Heart right ventricle (tissue), 16 donors: Measurements from ENCODE around the gene ATG4A. TPM values are rescaled to one million over a fixed set of nuclear protein-coding genes. Genes with fewer than 3 reads are reported as not detected.

Source experiments
- ATAC-seq, 8 donors: fragments of 200-7000 bp; cut with Tn5 transposase; one replicate each; pipeline ENCODE4 v1.9.1; 2020; ENCODE audit warnings: mild to moderate bottlenecking in 8 of 8, moderate library complexity in 8 of 8, moderate number of reproducible peaks in 1 of 8
- DNase-seq, 2 donors: peaks; one replicate each; pipeline ENCODE4 v3.0.0-alpha.2; 2020
- H3K27ac ChIP-seq, 10 donors: fragments of 200-600 bp; sonication (generic) in 2 of 10; one replicate each; pipeline versions ENCODE4 v1.5.0 to v1.8.0; 2020 to 2022; ENCODE audit warnings: mild to moderate bottlenecking in 3 of 10
- H3K27me3 ChIP-seq, 7 donors: fragments of 200-600 bp; one replicate each; pipeline ENCODE4 v1.8.0; 2021 to 2022; ENCODE audit warnings: mild to moderate bottlenecking in 2 of 7
- H3K36me3 ChIP-seq, 9 donors: fragments of 200-600 bp; sonication (generic) in 1 of 9; one replicate each; pipeline versions ENCODE4 v1.5.0 to v1.8.0; 2020 to 2022; ENCODE audit warnings: mild to moderate bottlenecking in 2 of 9
- H3K4me1 ChIP-seq, 9 donors: fragments of 200-600 bp; sonication (generic) in 1 of 9; one replicate each; pipeline versions ENCODE4 v1.5.0 to v1.8.0; 2020 to 2022; ENCODE audit warnings: mild to moderate bottlenecking in 4 of 9
- H3K4me3 ChIP-seq, 10 donors: fragments of 200-600 bp; sonication (generic) in 2 of 10; one replicate each; pipeline versions ENCODE4 v1.5.0 to v1.8.0; 2020 to 2022; ENCODE audit warnings: mild to moderate bottlenecking in 7 of 10, moderate library complexity in 2 of 10
- H3K9me3 ChIP-seq, 11 donors: fragments of 200-600 bp in 10 of 11; sonication (generic) in 2 of 11; one replicate each; pipeline versions ENCODE4 v1.5.0 to v1.8.0; 2013 to 2022; ENCODE audit warnings: mild to moderate bottlenecking in 2 of 11, control low read depth in 1 of 11, moderate library complexity in 1 of 11
- WGBS, 2 donors: extraction: QIAGEN DNeasy Blood & Tissue Kit; methylation state at CpG; one replicate each; pipeline ENCODE4 v1.1.7; 2013; ENCODE audit warnings: inconsistent platforms in 1 of 2; 5-methylcytosine and 5-hydroxymethylcytosine counted together
- intact Hi-C, 10 donors: fragments of 100-400 bp; cut with DNase I; formaldehyde crosslinking; loops; one replicate each; pipeline versions ENCODE4 v1.11.1 to v1.14.2; 2022
- polyA plus RNA-seq, 2 donors: library from polyadenylated mRNA; stranded (reverse); fragments of 200-250 nt; gene quantifications; one replicate each; pipeline ENCODE4 v1.2.3, GENCODE V29; 2013
- total RNA-seq, 10 donors: library from RNA; stranded (reverse); fragmentation: NEBNext Ultra II Directional in 3 of 10; extraction: Animal tissue kit (Norgen Biotek cat#: 25700) in 3 of 10; gene quantifications; one replicate each; pipeline versions ENCODE4 v1.2.1 to v1.2.4, GENCODE V29; 2021 to 2023
- TF ChIP-seq, protein P1 (sequence below), 9 donors: fragments of 200-600 bp; sonication (generic) in 2 of 9; IDR thresholded peaks; one replicate each; pipeline versions ENCODE4 v1.5.0 to v1.8.0; 2021 to 2022; ENCODE audit warnings: antibody characterized with exemption in 9 of 9, mild to moderate bottlenecking in 5 of 9, moderate library complexity in 1 of 9
- donor health status: Arrhythmogenic right ventricular cardiomyopathy.
- donor health status: ischemic (EF 13 %, LVEDD 7.1; RV severe dilation, severe dysfunction).
- donor health status: healthy with polysubstance abuse.
- donor health status: DM: no; HTN: yes; CAD: no.
- donor health status: DM: no; HTN: no; CAD: no.
- donor health status: ischemic (EF 25% LVEDD 6.9; RV normal size, moderate dysfunction).
- donor health status: ischemic (EF 25% LVEDD 5.7; RV mildly dilated, moderate dysfunction).
- donor health status: healthy.
- donor health status: DM: yes; HTN: yes; CAD: no.
- donor health status: Ischemic cardiomyopathy.
- donor health status: ischemic (EF 35%, LVEDD 5.7; RV mildly dilated, moderate dysfunction).
- donor health status: nonischemic (EF 11% LVEDD 7.7; RV severe dilation, severe dysfunction).
- donor health status: DM: yes; HTN: yes; CAD: no.
- donor health status: PGD.
- donor health status: ischemic (EF 29% LVEDD 5.4; RV normal size, mild dysfunction).
- donor health status: nonischemic (EF 23%, LVEDD 6.1; RV moderate dilation, normal function).

The ATG4A gene
- total and polyA plus RNA-seq, 12 donors: 13.1 to 20.5 (median 17.1) TPM

GRCh38 chrX:108090491-108091263, 901 bp upstream of the ATG4A start:
- no peak for ATAC-seq
- Histone ChIP-seq H3K27me3 (peaks cover 0 to 13% (median 0%) of the 10 kb centered on the region in 7 donors), H3K9me3 (no peaks in the 10 kb centered on the region), H3K27ac (peak overlapping the region; percentile 50 to 90 (median 86)), H3K36me3 (peaks cover 0 to 32% (median 14%) of the 10 kb centered on the region in 9 donors), H3K4me3 (peak overlapping the region; percentile 35 to 83 (median 69)), H3K4me1 (peaks cover 0 to 32% (median 7%) of the 10 kb centered on the region in 9 donors)
- WGBS, 2 donors: 1% methylated on average over 20 of the region's 20 CpGs
- TF ChIP-seq, protein P1, sequence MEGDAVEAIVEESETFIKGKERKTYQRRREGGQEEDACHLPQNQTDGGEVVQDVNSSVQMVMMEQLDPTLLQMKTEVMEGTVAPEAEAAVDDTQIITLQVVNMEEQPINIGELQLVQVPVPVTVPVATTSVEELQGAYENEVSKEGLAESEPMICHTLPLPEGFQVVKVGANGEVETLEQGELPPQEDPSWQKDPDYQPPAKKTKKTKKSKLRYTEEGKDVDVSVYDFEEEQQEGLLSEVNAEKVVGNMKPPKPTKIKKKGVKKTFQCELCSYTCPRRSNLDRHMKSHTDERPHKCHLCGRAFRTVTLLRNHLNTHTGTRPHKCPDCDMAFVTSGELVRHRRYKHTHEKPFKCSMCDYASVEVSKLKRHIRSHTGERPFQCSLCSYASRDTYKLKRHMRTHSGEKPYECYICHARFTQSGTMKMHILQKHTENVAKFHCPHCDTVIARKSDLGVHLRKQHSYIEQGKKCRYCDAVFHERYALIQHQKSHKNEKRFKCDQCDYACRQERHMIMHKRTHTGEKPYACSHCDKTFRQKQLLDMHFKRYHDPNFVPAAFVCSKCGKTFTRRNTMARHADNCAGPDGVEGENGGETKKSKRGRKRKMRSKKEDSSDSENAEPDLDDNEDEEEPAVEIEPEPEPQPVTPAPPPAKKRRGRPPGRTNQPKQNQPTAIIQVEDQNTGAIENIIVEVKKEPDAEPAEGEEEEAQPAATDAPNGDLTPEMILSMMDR (IDR thresholded peaks at IDR 0.05): no peak
- intact Hi-C loops: loop anchor here in 3 of 10 donors (5.0 kb wide), 1 partner anchor 42 kb away; no protein-coding TSS in a partner anchor
- no peak for DNase-seq

DNA sequence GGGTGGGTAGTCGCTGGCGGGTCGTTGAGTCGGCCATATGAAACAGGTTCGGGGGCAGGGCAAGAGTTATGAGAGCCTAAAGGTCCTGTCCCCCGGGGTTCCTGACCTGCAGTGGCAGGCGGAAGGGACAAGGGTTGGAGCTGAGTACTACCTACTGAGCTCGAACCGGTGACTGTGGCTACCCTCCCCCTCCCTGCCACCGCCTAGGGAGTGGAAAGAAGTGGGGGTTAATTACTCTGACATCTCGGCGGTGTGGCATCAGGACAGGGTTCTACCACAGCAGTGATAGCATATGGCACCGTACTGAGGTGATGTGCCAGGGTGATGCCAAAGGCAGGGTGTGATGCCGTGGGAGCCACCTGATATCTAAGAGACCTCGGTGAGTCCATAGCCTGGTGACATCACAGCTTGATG, 307 bp downstream of the ATG4A start:
- peak overlapping the region in 9 of 10 donors; percentile 65 to 90 (median 84) for H3K27ac ChIP-seq
- TF ChIP-seq, protein P1 (IDR thresholded peaks at IDR 0.05): no peak
- H3K9me3 ChIP-seq: no peaks in the 10 kb centered on the region
- H3K4me1 ChIP-seq: peaks cover 0 to 32% (median 7%) of the 10 kb centered on the region in 9 donors
- peaks cover 0 to 6% (median 0%) of the 10 kb centered on the region in 7 donors for H3K27me3 ChIP-seq
- intact Hi-C loops: loop anchor here in 3 of 10 donors (5.0 kb wide), 1 partner anchor 40 kb away; no protein-coding TSS in a partner anchor
- H3K36me3 ChIP-seq: peaks cover 0 to 20% (median 10%) of the 10 kb centered on the region in 9 donors
- 0 to 2% methylated on average over 15 of the region's 15 CpGs for WGBS, 2 donors
- peak overlapping the region; percentile 35 to 83 (median 69) for H3K4me3 ChIP-seq
- peak; percentile 9 to 77 (median 56) for ATAC-seq
- no peak for DNase-seq

- H3K4me1 ChIP-seq: peaks cover 0 to 6% (median 0%) of the 10 kb centered on the region in 9 donors
- peaks cover 0 to 18% (median 0%) of the 10 kb centered on the region in 7 donors for H3K27me3 ChIP-seq
- ATAC-seq: no peak
- 94 to 100% methylated on average over 2 of the region's 2 CpGs for WGBS, 2 donors
- no peak for DNase-seq
- no peak overlapping the region for H3K4me3 ChIP-seq
- TF ChIP-seq, protein P1 (IDR thresholded peaks at IDR 0.05): no peak
- no peak overlapping the region for H3K27ac ChIP-seq
- intact Hi-C loops: no loop called here
- H3K9me3 ChIP-seq: peaks cover 0 to 4% (median 0%) of the 10 kb centered on the region in 11 donors
- no peaks in the 10 kb centered on the region for H3K36me3 ChIP-seq
Observed at GRCh38 chrX:108097380-108097779, 5.8 kb downstream of the ATG4A start.

GRCh38 chrX:108105473-108105872, 13.9 kb downstream of the ATG4A start:
- intact Hi-C loops: no loop called here
- Histone ChIP-seq H3K9me3 (peaks cover 0 to 19% (median 0%) of the 10 kb centered on the region in 11 donors), H3K4me1 (peaks cover 0 to 6% (median 0%) of the 10 kb centered on the region in 9 donors), H3K27me3 (peaks cover 0 to 8% (median 0%) of the 10 kb centered on the region in 7 donors), H3K4me3 (peak overlapping the region in 1 of 10 donors; percentile 20), H3K27ac (peak overlapping the region in 6 of 10 donors; percentile 19 to 77 (median 50)), H3K36me3 (no peaks in the 10 kb centered on the region)
- DNase-seq (no peak), ATAC-seq (no peak)
- TF ChIP-seq, protein P1 (IDR thresholded peaks at IDR 0.05): no peak
